Activated effector memory CD4-positive, alpha-beta T cell treated with Interleukin-2 at 50 U/mL for 16 hours (primary cell): Measurements from ENCODE around the gene RBM19.
"Not testable (repeated sequence)": the region's sequence is repeated elsewhere in the genome, so short reads cannot be mapped to it uniquely, and the experiment has no call there.

ENCODE experiments used
- DNase-seq: peaks from one replicate; pipeline ENCODE4 v3.0.0-alpha.2; 2020

The RBM19 gene

DNA sequence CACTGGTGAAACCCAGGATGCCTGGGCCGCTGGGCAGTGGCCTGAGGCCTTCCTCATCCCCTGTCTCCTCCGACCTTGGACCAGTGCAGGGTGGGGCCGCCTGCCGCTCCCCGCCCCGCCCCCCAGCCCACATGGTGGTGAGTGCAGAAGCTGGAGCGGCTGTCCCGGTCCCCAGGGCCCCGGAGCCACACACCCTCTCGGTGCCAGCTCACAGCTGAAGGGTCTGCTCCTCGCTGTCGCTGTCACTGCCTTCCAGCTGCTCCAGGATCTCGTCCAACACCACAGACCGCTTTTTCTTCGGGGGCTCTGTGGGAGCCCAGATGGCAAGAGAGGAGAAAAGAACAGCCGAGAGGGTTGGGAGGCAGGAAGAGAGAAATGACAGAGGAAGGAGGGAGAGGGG, 143.1 kb downstream of the RBM19 start:
- DNase-seq, result no peak

DNA sequence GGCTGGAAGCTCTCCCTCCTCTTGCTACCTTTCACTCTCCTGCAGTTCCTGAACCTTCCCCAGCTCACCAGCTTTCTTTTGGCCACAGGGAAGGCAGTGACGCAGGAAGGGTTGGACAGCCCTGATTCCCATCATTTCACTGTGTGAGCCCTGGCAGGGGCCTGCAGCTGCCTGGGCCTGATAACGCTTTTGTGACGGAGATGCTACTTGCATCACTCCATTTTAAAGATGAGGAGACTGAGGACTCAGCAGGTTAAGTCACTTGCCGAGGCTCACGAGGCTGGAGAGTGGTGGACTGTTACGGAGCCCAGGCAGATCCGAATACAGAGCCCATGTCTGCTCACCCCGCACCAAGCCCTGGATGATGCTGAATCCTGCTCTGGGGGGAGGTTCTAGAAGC, 145.3 kb downstream of the RBM19 start:
- DNase-seq, result no peak

DNA sequence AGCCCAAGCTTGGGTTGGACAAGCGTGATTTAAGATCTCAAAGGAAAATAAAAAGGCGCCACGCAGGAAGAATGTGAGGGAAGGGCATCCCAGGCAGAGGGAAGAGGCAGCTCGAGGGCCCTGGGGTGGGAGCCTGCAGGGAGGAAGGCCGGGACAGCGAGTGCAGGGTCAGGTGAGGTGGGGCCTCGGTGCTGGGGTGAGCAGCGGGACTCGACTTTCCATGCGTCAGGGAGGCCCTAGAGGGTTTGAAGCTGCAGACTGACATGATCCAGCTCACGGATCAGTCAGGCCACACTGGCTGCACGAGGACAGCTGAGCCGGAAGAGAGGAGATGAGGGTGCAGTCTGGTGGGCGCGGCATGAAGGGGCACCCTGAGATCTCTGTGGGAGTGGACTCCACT, 145.8 kb downstream of the RBM19 start:
- DNase-seq, result no peak

DNA sequence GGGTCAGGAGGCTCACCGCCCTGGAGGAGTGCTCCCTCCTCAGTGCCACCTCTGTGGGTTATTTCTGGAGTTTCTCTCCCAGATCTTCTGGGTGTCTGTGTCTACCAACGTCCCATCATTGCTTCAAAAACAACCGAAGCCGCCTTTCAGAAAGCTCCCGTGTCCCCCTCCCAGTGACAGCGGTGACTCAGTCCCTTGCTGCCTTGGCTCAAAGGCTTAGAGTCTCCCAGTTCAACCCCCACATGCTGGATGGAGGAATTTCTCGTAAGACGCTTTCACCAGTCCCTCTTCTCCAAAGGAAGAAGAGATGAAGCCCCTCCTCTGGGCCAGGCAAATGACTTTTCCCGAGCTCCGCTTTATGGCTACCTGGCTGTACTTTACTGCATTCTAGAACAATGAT, 146.6 kb downstream of the RBM19 start:
- no peak for DNase-seq

DNA sequence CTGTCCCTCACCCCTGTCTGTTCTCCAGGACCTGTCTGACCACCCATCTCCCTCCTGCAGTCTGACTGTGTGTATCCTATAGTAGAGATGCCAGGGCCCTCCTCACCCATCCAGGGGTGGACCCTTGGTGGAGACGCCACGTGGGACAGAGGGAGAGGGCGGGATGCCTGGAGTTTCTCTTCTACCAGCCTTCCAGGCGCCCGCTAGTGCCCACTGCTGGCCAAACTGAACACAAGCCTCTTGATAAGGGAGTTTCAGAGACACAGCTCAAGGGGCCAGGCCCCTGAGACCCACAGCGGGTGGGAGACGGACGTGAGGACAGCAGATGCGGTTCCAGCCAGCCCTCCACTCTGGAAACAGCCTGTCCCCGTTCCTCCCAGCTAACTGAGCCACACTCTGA, 147.3 kb downstream of the RBM19 start:
- DNase-seq, result no peak

DNA sequence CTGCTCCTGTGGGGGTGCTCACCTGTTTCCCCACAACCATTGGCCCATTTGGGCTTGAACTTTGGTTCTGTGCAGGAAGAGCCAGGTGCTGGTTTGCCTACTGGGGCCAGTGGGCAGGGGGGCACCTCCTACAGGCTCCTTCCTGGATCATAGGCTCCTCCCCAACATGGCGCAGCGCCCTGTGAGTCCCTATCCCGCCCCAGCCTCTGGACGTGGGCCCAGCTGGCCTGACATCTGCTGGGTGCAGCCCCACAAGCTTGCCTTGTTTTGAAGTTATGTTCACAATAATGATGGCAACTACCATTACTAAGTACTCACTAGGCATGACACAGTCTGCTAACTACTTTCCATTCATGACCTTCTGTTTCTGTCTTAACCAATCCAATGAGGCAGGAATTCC, 147.8 kb downstream of the RBM19 start:
- no peak for DNase-seq

DNA sequence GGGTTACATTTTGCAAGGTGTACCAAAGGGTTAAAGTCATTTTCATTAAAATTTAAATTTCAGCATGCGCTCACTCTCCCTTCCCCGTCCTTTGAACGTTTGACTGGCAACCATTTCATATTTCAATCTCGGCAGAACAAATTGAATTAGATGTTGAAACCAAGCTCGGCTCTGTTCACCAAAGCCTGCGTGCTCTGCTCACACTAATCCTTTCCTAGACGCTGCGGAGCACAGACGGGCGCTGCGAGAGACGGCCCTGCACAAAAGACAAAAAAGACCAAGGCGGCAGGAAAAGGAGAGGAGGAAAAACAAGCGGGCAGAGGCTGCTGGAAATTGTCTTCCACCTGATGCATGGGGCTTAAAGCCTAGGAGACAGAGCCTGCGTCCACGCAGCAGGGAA, 149.3 kb downstream of the RBM19 start:
- no peak for DNase-seq

DNA sequence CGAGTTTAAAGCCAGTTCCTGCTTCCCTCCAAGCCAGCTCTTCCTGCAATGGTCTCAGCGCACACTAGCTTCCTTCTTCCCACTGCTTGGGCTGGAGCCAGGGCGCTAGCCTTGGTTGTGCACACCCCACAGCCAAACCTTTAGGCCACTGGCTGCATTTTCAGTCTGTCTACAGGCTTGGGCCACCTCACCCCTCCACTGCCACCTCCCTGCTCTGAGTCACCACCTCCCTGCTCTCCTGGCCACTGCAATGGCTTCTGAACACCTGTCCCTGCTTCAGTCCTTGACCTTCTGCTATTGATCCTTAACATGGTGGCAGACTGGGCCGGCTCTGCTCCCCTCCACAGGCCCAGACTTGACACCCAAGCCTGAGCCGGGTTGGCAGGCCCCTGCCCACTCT, 151.1 kb downstream of the RBM19 start:
- DNase-seq, result no peak

DNA sequence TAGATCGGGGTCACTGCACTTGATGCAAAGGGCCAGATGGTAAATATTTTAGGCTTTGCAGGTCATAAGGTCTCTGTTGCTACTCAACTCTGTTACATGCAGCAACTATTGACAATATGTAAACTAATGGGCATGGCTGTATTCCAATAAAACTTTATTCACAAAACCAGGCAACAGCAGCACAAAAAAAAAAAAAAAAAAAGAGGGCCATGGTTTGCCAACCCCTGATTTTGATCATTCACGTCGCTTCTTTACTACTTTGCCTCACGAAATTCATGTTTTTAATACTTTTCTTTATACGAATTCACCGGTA, 152.9 kb downstream of the RBM19 start:
- no peak for DNase-seq

DNA sequence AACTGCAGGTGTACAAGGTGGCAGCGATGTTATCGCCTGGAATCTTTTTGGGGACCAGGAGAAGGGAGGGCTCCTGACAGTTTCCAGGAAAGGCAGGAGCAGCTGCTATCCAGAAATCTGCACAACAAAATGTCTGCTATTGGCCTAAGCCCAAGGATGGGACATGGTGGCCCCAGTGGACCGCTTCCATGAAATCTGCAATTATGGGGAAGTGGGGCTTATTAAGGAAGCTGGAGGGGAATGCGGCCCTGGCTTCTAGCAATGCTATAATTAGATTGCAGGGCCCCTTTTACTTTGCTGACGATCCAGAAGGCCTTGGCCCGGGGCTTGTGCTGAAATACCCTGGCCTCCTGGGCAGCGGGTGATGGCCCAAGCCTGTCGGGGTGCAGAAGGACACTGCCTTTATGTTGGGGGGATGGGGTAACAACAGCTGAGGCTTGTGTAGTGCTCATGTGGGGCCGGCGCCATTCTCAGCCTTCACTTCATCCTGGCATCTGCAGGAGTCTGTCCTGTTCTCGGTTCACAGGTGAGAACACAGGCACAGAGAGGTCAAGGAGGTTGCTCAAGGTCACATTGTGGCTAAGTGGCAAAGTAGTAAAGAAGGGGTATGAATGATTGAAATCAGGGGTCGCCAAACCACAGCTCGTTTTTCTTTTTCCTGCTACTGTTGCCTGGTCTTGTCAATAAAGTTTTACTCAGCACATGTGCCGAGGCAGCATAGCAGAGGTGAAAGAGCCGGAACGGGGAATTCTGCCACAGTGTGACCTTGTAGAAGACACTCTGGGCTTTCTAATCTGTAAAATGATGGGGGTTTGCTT, 153.5 kb downstream of the RBM19 start:
- no peak for DNase-seq

DNA sequence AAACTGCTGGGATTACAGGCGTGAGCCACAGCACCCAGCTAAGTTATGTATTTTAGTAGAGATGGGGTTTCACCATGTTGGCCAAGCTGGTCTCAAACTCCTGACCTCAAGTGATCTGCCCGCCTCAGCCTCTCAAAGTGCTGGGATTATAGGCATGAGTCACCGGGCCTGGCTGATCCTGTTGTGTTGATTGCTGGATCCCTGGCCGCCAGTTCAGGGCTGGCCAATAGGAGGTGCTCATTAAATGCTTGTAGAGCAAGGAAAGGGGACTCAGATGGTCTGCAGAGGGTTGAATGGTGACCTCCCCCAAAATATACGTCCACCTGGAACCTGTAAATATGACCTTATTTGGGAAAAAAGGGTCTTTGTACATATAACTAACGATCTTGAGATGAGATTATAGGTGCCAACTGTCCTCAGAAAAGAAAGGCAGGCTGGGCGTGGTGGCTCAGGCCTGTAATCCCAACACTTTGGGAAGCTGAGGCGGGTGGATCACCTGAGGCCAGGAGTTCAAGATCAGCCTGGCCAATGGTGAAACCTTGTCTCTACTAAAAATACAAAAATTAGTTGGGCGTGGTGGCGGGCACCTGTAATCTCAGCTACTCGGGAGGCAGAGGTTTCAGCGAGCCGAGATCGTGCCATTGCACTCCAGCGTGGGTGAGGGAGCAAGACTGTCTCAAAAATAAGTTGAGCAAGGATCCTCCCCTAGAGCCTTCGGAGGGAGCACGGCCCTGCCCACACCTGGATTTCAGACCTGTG, 156.5 kb downstream of the RBM19 start:
- not testable (repeated sequence) for DNase-seq

DNA sequence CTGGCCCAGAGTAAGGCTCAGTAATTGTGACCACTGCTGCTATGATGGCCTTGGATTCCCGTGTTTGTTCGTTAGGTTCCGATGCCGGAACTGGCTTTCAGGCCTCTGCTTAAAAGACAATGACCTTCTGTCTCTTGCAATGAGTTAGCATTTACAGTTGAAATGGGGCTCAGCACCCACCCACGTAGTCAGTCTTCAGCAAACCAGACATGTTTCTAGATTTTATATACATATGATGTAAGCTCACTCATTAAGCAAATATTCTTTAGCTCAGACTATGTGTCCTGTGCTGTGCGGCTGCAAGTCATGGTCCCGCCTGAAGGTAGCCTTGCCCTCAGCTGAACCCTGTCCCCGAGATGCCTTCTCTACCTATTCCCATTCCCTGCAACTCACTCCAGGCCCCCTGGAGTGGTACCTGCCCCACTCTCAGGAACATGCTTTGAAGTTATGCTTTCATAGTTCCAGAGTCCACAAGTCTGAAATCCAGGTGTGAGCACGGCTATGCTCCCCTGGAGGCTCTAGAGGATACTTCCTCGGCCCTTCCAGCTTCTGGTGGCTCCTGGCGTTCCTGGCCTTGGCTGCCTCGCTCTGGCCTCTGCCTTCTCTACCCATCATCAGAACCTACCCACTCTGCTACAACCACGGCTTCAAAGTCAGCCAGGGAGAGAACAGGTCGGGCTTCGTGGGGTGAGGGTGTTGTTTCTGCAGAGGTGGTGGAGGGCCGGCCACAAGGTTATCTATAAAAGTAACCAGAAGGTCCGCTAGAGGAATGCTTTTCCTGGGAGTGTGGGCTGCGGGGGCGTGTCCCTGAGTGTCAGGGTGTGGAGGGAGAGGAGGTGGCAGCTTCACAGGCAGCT, 157.8 kb downstream of the RBM19 start:
- no peak for DNase-seq

DNA sequence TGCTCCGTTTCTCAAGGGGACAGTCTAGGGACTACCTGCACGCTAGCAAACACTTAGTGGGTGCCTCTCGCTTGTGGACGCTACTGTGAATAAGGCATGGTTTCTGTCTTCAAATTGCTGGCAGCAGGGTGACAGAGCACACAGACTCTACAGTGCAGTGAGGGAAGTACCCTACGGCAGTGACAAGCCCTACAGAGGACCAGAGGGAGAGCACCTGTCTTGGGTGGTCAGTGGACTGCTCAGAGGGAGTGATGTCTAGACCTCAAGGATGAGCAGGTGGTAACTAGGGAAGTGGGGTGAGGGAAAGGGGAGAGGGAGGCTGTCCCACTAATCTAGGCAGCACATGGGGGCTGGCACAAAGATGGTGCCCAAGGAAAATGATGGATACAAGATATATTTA, 160.5 kb downstream of the RBM19 start:
- DNase-seq, result no peak

DNA sequence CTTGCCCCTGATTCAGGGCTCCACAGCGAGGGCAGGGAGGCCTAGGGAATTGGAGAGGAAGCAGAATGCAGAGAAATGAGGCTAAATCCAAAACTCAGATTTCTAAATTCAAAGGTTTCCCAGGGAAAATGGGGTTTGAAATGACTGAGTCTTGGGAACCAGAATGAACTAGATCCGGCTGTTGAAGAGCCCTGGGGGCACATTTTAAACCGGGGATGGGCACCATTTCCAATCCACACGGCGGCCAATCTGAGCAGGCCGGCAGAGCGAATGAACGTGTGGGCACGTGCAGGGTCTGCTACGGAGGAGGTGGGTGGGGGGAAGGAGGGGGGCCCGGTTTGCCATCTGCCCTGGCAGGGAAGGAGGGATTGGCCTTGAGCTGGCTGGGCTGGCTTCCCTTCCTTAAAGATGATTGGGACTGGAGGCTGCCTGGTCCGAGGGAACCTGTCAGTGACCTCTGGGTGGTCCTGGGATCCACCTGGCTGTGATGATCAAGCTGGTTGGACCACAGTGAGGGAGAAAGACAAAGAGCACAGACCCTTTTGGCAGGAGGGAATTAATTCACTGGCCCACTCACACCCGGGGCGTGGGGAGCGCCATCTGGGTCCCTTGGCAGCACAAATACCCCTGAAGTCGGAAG, 161.0 kb downstream of the RBM19 start:
- no peak for DNase-seq

DNA sequence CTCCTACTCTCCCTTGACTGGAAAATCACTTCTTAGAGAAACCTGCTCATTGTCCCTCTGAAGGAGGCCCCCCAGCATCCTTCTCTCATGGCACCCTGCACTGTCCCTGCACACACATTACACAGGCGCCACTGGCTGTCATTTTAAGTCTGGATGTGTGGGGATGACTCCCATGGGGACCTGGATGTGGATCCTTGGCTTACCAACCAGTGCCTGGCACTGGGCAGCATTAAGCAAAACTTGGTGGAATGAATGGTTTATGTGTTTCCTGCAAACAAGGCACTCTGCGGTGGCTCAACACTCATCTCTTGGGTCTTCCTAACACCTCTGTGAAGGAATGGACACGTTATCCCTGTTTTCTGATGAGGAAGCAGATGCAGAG, 162.4 kb downstream of the RBM19 start:
- no peak for DNase-seq

DNA sequence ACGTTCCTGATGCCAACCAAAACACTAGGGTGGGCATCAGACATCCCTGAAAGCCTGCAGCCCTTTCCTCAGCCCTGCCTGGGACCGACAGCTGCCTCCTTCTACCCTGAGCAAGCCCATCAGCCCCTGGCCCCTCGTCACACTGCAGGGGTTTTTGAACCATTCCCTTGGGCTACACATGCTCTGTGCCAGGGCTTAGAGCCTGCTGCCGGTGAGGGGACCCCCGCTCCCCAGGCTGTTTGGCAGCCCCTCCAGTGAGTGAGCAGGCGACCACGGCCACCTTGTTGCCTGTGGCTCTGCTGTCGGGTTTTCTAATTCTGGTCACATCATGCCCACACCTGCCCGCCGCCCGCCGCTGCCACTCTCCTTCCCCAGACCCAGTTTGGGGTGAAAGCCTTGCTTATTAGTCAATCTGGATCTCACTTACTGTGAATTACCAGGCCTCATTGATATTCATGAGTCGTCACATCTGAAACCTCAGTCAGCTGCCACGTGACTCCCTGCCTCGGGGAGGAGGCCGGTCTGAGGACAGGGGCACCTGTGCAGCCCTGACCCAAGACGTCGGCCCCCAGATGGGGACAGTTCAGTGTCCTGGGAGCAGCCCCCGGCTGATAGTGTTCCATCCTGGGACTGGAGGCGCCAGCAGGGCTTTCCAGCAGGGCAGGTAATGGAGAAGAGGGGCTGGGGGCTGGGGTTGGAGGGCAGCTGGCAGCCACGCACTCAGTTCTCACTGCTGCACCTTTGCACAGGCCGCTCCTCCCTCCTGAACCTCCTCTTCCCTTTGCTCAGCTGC, 163.0 kb downstream of the RBM19 start:
- no peak for DNase-seq

DNA sequence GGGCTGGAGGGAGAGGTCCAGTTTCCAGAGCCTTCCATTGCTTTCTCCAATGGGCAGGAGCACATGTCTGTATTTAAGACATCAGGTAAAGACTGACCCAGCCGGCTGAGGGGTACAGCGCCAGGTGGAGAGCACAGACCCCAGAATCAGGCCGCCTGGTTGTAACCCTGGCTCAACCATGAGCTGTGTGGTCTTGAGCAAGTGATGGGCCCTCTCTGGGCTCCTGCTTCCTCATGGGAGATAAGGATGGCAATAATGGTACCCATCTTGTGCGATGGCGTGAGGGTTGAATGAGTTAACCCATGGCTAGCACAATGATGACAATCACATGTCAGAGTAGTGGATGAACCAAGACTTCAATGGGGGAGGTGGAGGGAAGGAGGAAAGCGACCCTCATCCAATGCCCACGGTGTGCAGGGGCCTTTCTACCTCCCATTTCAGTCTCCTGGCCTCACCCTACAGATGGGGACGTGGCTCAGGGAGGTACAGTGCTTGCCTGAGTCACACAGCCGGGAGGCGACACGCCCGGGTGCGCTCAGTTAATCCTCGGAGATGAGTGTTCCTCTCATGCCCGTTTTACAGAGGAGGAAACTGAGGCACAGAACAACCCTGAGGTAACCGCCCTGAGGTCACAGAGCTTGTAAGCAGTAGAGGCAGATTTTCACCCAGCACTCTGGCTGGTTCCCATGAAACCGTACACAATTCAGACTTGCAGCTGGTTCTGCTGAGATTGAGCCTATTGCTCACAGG, 163.9 kb downstream of the RBM19 start:
- DNase-seq, result no peak

DNA sequence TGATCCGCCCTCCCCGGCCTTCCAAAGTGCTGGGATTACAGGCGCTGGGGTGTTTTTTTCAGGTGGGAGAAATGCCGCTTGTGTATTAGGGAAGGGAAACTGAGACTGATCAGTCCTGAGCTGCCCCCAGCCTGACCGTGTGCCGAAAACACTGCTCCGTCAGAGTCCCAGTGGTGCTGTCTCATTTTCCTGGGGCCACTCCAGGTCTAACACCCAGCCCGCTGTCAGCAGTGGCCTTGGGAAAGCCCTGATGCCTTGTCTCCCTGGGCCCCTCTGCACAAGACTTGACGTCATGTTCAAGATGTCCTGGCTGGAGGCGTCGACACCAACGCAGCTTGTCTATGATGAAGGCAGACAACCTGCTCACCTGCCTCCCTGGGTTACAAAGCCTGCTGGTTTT, 165.9 kb downstream of the RBM19 start:
- DNase-seq, result no peak

DNA sequence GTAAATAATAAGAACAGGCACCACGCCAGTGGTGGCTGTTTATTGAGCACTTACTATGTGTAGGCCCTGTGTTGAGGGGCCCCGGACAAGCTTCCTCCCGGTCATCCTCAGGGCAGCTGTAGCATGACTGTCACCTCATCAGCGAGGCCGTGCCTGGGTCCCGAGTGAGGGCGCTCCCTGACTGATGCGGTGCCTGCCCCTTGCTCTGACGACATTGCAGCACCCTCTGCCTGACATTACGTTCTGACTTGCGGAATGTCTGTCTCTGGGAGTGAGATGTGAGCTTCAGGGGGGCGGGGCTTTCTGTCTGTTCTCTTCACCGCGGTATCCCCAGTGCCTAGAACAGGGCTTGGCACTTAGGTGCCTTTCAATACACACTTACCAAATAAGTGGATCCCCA, 167.6 kb downstream of the RBM19 start:
- DNase-seq, result no peak

DNA sequence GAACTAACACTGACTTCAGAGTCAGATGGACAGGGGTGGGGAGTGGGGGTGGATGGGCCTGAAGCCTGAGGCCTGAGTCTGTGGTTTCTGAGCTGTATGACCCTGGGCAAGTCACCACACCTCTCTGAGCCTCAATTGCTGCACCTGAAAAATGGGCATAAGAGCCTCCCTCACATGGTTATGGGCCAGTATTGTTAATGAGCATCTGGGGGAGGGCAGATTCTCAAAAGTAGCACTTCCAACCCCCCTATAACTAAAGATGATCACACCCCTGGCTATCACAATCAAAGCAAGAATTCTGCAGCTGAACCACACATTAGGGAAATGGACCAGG, 168.6 kb downstream of the RBM19 start:
- DNase-seq, result no peak

DNA sequence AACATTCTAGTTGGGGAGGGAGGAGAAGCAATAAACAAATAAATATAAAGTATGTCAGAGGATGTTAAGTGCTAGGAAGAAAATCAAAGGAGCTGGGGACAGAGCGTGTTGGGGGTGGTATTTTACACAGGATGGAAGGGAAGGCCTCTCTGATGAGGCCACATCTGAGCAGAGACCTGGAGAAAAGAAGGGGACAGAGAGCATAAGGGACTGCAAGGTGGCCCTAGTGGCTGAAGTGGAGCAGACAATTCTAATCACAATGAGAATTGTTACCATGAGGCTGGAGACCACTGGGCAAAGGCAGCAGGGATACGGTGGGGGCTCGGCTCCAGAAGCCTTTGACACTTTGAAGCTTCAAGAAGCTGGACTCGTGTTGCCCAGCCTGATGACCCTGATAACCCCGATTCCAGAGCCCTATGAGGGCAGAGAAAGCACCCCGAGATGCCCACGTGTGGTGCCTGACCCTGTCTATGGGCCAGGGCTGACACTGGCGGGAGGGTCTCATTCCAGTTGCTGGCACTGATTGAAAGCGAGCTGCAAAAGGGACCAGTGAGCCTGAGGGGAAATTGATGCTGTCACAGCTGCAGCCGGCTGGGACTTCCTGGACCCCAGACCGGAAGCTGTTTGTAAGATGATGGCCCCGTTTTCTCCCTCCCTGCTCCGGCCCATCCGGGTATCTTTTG, 169.1 kb downstream of the RBM19 start:
- DNase-seq, result no peak
